HEK293 (cell line): ENCODE data around the gene KRT8.

Experiments
- CTCF ChIA-PET: fragments of 350-600 bp; formaldehyde crosslinking; extraction: SDS; loops from one replicate; lab custom pipeline; 2021; ENCODE audit warnings: antibody characterized with exemption; lab: Yijun Ruan, JAX
- POLR2A ChIA-PET: fragments of 300-600 bp; formaldehyde crosslinking; extraction: SDS; loops from one replicate; lab custom pipeline; 2020; ENCODE audit warnings: antibody characterized with exemption, inconsistent platforms; lab: Yijun Ruan, JAX
- H3K27ac ChIP-seq: fragments of 200-500 bp; sonication (Bioruptor generic); 2 replicates; pipeline ENCODE4 v1.5.1; 2014; ENCODE audit warnings: low read depth, low read length, control low read depth, inconsistent platforms; ENCODE audit errors: extremely low read depth
- H3K36me3 ChIP-seq, 2 experiments: fragments of 200-500 bp in 1 of 2; sonication (Bioruptor generic) in 1 of 2; 1 replicate in 1 of 2; 2 replicates in 1 of 2; pipeline ENCODE4 v1.5.1; 2014 to 2017; ENCODE audit warnings: inconsistent platforms in 2 of 2, low read length in 2 of 2; ENCODE audit not compliant: control insufficient read depth in 2 of 2, insufficient read depth in 1 of 2
- H3K4me1 ChIP-seq: fragments of 200-500 bp; sonication (Bioruptor generic); 2 replicates; pipeline ENCODE4 v1.5.1; 2014; ENCODE audit warnings: mild to moderate bottlenecking, low read length, inconsistent platforms; ENCODE audit not compliant: control insufficient read depth, insufficient read depth
- H3K4me3 ChIP-seq: 2 replicates; pipeline ENCODE4 v1.5.1; 2011; ENCODE audit warnings: low read depth, mild to moderate bottlenecking, control low read depth, low read length, moderate library complexity
- H3K9me3 ChIP-seq: fragments of 200-500 bp; sonication (Bioruptor generic); 2 replicates; pipeline ENCODE4 v1.5.1; 2014; ENCODE audit warnings: low read depth, low read length, inconsistent platforms; ENCODE audit not compliant: control insufficient read depth, insufficient read depth
- ZBTB17 ChIP-seq: fragments of 450-650 bp; formaldehyde crosslinking; IDR thresholded peaks from 2 replicates; pipeline ENCODE4 v1.5.1; 2016; ENCODE audit warnings: missing biosample characterization, missing genetic modification characterization
- ZBTB20 ChIP-seq: fragments of 450-650 bp; formaldehyde crosslinking; IDR thresholded peaks from 2 replicates; pipeline ENCODE4 v1.5.1; 2016; ENCODE audit warnings: missing biosample characterization, missing genetic modification characterization
- ZNF529 ChIP-seq: fragments of 450-650 bp; formaldehyde crosslinking; IDR thresholded peaks from 2 replicates; pipeline ENCODE4 v1.5.1; 2017; ENCODE audit warnings: missing genetic modification characterization, missing biosample characterization; ENCODE audit not compliant: insufficient replicate concordance
- ZNF624 ChIP-seq: fragments of 450-650 bp; formaldehyde crosslinking; IDR thresholded peaks from 2 replicates; pipeline ENCODE4 v1.5.1; 2017; ENCODE audit warnings: missing biosample characterization, missing genetic modification characterization
- ZNF670 ChIP-seq: fragments of 450-650 bp; formaldehyde crosslinking; IDR thresholded peaks from 2 replicates; pipeline ENCODE4 v1.5.1; 2016; ENCODE audit warnings: missing biosample characterization, missing genetic modification characterization, low read depth
- ZSCAN30 ChIP-seq: fragments of 450-650 bp; IDR thresholded peaks from 2 replicates; pipeline ENCODE4 v1.5.1; 2018; ENCODE audit warnings: missing biosample characterization, mild to moderate bottlenecking, missing genetic modification characterization, moderate library complexity
- ZXDB ChIP-seq: fragments of 450-650 bp; formaldehyde crosslinking; IDR thresholded peaks from 2 replicates; pipeline ENCODE4 v1.5.1; 2016; ENCODE audit warnings: missing biosample characterization, missing genetic modification characterization
- TF ChIP-seq, protein P1 (sequence below): fragments of 450-650 bp; formaldehyde crosslinking; IDR thresholded peaks from 2 replicates; pipeline ENCODE4 v1.5.1; 2016; ENCODE audit warnings: missing biosample characterization, missing genetic modification characterization
- TF ChIP-seq, protein P2 (sequence below): fragments of 450-650 bp; formaldehyde crosslinking; IDR thresholded peaks from 2 replicates; pipeline ENCODE4 v1.5.1; 2016; ENCODE audit warnings: missing biosample characterization, missing genetic modification characterization
- TF ChIP-seq, protein P3 (sequence below): fragments of 450-650 bp; formaldehyde crosslinking; IDR thresholded peaks from 2 replicates; pipeline ENCODE4 v1.5.1; 2016; ENCODE audit warnings: missing biosample characterization, missing genetic modification characterization
- TF ChIP-seq, protein P4 (sequence below): fragments of 450-650 bp; formaldehyde crosslinking; IDR thresholded peaks from 2 replicates; pipeline ENCODE4 v1.5.1; 2016; ENCODE audit warnings: missing biosample characterization, missing genetic modification characterization

KRT8 gene

DNA sequence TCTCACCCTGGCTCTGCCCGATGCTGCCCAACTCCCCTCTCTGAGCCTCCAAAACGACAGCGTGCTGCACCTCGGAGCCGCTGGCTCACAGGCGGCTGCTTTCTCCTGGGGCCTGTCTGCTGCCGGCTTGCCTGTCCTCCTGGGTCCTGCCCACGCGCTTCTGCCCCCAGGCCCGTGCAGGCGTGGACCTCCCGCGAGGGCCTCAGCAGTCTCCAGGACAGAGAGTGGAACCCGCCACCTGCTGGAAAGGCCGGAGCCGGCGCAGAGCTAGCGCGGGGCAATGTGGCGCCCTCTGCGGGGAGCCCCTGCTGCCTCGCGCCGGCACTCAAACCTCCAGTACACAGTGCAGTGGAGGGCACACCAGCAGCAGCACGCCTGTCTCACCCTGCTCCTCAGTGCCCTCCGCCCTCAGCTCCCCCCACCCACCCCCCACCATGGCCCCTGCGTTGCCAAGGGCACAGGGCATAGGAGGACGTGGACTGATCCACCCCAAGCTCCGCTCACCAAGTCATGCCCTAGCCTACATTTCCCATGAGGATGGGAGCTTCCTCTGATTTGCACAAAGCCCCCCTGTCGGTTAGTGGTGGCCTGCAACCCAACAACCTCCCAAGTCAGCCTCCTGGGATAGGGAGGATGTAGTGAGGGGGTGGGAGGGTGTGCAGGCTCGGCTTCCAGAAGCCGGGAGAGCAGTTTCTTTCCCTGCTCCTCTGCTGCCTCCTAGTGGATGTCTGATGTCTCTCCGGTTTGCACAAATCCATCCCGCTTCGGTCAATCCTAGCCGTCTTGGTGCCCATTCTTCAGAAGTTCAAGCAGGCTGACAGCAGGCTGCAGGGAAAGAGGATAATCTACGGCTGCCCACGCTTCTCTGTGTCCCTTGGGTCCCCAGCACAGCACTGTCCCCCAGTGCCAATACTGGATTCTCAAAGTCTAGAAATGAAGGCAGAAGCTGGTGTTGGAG, 25.2 kb downstream of the KRT8 start (continued):
- TF ChIP-seq, protein P1, sequence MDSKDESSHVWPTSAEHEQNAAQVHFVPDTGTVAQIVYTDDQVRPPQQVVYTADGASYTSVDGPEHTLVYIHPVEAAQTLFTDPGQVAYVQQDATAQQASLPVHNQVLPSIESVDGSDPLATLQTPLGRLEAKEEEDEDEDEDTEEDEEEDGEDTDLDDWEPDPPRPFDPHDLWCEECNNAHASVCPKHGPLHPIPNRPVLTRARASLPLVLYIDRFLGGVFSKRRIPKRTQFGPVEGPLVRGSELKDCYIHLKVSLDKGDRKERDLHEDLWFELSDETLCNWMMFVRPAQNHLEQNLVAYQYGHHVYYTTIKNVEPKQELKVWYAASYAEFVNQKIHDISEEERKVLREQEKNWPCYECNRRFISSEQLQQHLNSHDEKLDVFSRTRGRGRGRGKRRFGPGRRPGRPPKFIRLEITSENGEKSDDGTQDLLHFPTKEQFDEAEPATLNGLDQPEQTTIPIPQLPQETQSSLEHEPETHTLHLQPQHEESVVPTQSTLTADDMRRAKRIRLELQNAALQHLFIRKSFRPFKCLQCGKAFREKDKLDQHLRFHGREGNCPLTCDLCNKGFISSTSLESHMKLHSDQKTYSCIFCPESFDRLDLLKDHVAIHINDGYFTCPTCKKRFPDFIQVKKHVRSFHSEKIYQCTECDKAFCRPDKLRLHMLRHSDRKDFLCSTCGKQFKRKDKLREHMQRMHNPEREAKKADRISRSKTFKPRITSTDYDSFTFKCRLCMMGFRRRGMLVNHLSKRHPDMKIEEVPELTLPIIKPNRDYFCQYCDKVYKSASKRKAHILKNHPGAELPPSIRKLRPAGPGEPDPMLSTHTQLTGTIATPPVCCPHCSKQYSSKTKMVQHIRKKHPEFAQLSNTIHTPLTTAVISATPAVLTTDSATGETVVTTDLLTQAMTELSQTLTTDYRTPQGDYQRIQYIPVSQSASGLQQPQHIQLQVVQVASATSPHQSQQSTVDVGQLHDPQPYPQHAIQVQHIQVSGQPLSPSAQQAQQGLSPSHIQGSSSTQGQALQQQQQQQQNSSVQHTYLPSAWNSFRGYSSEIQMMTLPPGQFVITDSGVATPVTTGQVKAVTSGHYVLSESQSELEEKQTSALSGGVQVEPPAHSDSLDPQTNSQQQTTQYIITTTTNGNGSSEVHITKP (tag by site-specific recombination): peak; percentile 89
- TF ChIP-seq, protein P2, sequence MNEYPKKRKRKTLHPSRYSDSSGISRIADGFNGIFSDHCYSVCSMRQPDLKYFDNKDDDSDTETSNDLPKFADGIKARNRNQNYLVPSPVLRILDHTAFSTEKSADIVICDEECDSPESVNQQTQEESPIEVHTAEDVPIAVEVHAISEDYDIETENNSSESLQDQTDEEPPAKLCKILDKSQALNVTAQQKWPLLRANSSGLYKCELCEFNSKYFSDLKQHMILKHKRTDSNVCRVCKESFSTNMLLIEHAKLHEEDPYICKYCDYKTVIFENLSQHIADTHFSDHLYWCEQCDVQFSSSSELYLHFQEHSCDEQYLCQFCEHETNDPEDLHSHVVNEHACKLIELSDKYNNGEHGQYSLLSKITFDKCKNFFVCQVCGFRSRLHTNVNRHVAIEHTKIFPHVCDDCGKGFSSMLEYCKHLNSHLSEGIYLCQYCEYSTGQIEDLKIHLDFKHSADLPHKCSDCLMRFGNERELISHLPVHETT (tag by site-specific recombination): no peak
- TF ChIP-seq ZBTB20 (tag by site-specific recombination) (no peak), ZNF624 (tag by site-specific recombination) (no peak)

DNA sequence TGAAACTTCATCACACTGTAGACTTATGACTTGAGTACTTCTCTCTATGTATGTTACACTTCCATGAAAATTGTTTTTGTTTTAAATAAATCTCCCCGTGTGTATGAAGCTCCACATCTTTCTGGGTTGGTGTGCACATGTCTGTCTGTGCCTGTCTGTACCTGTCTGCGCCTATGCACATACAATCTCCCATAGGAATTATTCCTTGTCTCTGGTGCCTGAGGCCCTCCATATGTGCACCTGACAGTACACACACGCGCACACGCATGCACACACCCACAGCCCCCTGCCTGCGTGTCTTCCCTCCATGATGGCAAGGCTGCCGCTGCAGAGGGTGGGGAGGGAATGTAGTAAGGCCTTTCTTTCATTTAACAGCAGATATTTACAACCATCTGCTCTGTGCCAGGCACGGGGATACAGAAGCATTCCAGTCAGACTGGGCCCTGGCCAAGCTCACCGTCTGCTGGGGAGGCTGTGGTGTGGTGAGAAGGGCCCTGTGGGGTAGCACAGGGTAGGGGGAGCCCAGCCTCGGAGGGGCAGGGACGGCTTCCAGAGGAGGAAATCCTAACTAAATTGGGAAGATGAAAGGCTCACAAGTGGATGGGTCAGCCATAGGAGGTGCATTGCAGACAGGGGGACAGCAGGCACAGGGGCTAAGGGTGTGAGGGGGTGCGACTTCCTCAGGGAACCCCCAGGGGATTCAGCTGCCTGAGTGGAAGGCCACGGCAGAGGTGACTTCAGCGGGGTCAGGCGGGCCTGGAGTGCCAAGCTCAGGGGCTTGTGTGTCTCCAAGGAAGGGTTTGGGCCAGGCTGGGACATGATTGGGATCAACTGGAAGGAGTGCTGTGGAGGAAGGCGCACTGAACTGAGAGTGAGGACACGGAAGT, 26.1 kb downstream of the KRT8 start:
- Histone ChIP-seq H3K36me3 (no peaks in the 10 kb centered on the region), H3K4me3 (no peak overlapping the region), H3K27ac (peak overlapping the region; percentile 52; the same call in 1 of the 2 replicates), H3K4me1 (peaks cover 4% of the 10 kb centered on the region), H3K9me3 (no peaks in the 10 kb centered on the region)
- CTCF ChIA-PET: interaction anchor here (0.5 to 10.4 kb wide), 67 partner anchors 9 to 915 kb away, joined by 3 to 835 read pairs (median 5); partner anchors contain the start of genes KRT8, KRT84 and KRT85
- POLR2A ChIA-PET: interaction anchor here (0.6 to 3.7 kb wide), 9 partner anchors 17 to 732 kb away, joined by 3 to 13 read pairs (median 5); partner anchors contain the start of gene KRT8
- TF ChIP-seq ZBTB17 (tag by site-specific recombination): no peak
- TF ChIP-seq ZNF670: no peak
- TF ChIP-seq ZNF529 (tag by site-specific recombination): no peak
- TF ChIP-seq ZXDB (tag by site-specific recombination): no peak
- TF ChIP-seq, protein P3, sequence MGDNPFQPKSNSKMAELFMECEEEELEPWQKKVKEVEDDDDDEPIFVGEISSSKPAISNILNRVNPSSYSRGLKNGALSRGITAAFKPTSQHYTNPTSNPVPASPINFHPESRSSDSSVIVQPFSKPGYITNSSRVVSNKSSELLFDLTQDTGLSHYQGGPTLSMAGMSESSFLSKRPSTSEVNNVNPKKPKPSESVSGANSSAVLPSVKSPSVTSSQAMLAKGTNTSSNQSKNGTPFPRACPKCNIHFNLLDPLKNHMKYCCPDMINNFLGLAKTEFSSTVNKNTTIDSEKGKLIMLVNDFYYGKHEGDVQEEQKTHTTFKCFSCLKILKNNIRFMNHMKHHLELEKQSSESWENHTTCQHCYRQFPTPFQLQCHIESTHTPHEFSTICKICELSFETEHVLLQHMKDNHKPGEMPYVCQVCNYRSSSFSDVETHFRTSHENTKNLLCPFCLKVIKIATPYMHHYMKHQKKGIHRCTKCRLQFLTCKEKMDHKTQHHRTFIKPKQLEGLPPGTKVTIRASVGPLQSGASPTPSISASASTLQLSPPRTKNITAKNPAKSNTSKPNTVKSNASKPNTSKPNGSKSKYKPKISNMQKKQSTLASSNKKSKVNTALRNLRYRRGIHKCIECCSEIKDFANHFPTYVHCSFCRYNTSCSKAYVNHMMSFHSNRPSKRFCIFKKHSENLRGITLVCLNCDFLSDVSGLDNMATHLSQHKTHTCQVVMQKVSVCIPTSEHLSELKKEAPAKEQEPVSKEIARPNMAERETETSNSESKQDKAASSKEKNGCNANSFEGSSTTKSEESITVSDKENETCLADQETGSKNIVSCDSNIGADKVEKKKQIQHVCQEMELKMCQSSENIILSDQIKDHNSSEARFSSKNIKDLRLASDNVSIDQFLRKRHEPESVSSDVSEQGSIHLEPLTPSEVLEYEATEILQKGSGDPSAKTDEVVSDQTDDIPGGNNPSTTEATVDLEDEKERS (tag by site-specific recombination): no peak
- TF ChIP-seq, protein P4, sequence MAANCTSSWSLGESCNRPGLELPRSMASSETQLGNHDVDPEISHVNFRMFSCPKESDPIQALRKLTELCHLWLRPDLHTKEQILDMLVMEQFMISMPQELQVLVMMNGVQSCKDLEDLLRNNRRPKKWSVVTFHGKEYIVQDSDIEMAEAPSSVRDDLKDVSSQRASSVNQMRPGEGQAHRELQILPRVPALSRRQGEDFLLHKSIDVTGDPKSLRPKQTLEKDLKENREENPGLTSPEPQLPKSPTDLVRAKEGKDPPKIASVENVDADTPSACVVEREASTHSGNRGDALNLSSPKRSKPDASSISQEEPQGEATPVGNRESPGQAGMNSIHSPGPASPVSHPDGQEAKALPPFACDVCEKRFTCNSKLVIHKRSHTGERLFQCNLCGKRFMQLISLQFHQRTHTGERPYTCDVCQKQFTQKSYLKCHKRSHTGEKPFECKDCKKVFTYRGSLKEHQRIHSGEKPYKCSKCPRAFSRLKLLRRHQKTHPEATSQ (tag by site-specific recombination): no peak
- no peak for TF ChIP-seq ZSCAN30
